H1 (cell line): ENCODE data around the gene SMYD3. TPM values are rescaled to one million over a fixed set of nuclear protein-coding genes. Genes with fewer than 3 reads are reported as not detected.

Experiments used
- CTCF ChIA-PET: fragments of 300-600 bp; sonication (Branson Sonifier 250); formaldehyde crosslinking; loops from one replicate; lab custom pipeline; 2021; ENCODE audit not compliant: partially characterized antibody; lab: Charles Lee
- POLR2A ChIA-PET: fragments of 300-600 bp; sonication (Branson Sonifier 250); formaldehyde crosslinking; loops from one replicate; lab custom pipeline; 2021; ENCODE audit warnings: inconsistent platforms; ENCODE audit not compliant: partially characterized antibody; lab: Charles Lee
- DNase-seq, 2 experiments: peaks; one replicate each; pipeline versions ENCODE4 v3.0.0 to v3.0.0-alpha.2; 2010 to 2022; ENCODE audit warnings: low spot score in 2 of 2, low read depth in 1 of 2, mixed read lengths in 1 of 2
- FAIRE-seq: peaks from 2 replicates; lab custom pipeline; 2011; peaks lifted over from hg19 to GRCh38; lab: Jason Lieb, UNC
- H2AFZ ChIP-seq: 2 replicates; pipeline ENCODE4 v1.8.1; 2012; ENCODE audit warnings: low read length, inconsistent platforms
- H2AK5ac ChIP-seq: 2 replicates; pipeline ENCODE4 v1.6.1; 2013; ENCODE audit warnings: low read depth, low read length
- H2BK120ac ChIP-seq: replicated peaks from 2 replicates; pipeline ENCODE3; 2013; ENCODE audit warnings: low read depth, low read length, inconsistent platforms
- H2BK12ac ChIP-seq: 2 replicates; pipeline ENCODE4 v1.6.1; 2013; ENCODE audit warnings: low read depth, low read length
- H2BK15ac ChIP-seq: 2 replicates; pipeline ENCODE4 v1.6.1; 2013; ENCODE audit warnings: low read length
- H2BK20ac ChIP-seq: 2 replicates; pipeline ENCODE4 v1.6.1; 2013; ENCODE audit warnings: low read length
- H2BK5ac ChIP-seq: 2 replicates; pipeline ENCODE4 v1.6.1; 2013; ENCODE audit warnings: low read depth, low read length
- H3K14ac ChIP-seq: 2 replicates; pipeline ENCODE4 v1.6.1; 2013; ENCODE audit warnings: inconsistent platforms; ENCODE audit not compliant: insufficient read length
- H3K18ac ChIP-seq: 2 replicates; pipeline ENCODE4 v1.6.1; 2013; ENCODE audit warnings: low read length; ENCODE audit errors: extremely low read depth
- H3K23ac ChIP-seq: 2 replicates; pipeline ENCODE4 v1.6.1; 2013; ENCODE audit warnings: inconsistent platforms; ENCODE audit not compliant: insufficient read length
- H3K23me2 ChIP-seq: 2 replicates; pipeline ENCODE4 v1.6.1; 2013; ENCODE audit warnings: low read depth, low read length
- H3K27ac ChIP-seq: 2 replicates; pipeline ENCODE4 v1.6.1; 2011; ENCODE audit warnings: low read depth, low read length, inconsistent platforms
- H3K27me3 ChIP-seq, 4 experiments: replicated peaks in 1 of 4; 1 replicate in 1 of 4; 2 replicates in 3 of 4; pipeline versions ENCODE4 v1.6.1 to v1.8.1; 2011 to 2013; ENCODE audit warnings: low read length in 3 of 4, mild to moderate bottlenecking in 3 of 4, inconsistent platforms in 2 of 4, mixed read lengths in 2 of 4, moderate library complexity in 1 of 4; ENCODE audit not compliant: control insufficient read depth in 3 of 4, insufficient read depth in 3 of 4; ENCODE audit errors: extremely low read depth in 1 of 4
- H3K36me3 ChIP-seq, 4 experiments: 2 replicates each; pipeline versions ENCODE4 v1.6.1 to v1.8.1; 2011 to 2013; ENCODE audit warnings: mild to moderate bottlenecking in 4 of 4, low read length in 3 of 4, moderate library complexity in 2 of 4, control low read depth in 1 of 4, inconsistent platforms in 1 of 4; ENCODE audit not compliant: insufficient read depth in 4 of 4, control insufficient read depth in 2 of 4
- H3K4ac ChIP-seq: replicated peaks from 2 replicates; pipeline ENCODE3; 2013; ENCODE audit warnings: low read length, low read depth, mixed read lengths, inconsistent platforms; ENCODE audit not compliant: insufficient read length
- H3K4me1 ChIP-seq, 4 experiments: replicated peaks in 1 of 4; 1 replicate in 1 of 4; 2 replicates in 3 of 4; pipeline versions ENCODE4 v1.6.1 to v1.8.1; 2011 to 2013; ENCODE audit warnings: low read length in 3 of 4, inconsistent platforms in 2 of 4, mixed read lengths in 1 of 4; ENCODE audit not compliant: insufficient read depth in 4 of 4, control insufficient read depth in 3 of 4
- H3K4me2 ChIP-seq, 2 experiments: 2 replicates each; pipeline versions ENCODE4 v1.6.1 to v1.8.1; 2011 to 2013; ENCODE audit warnings: low read depth in 2 of 2, low read length in 2 of 2, control low read depth in 1 of 2, inconsistent platforms in 1 of 2, mild to moderate bottlenecking in 1 of 2; ENCODE audit not compliant: insufficient read depth in 1 of 2
- H3K4me3 ChIP-seq, 4 experiments: fragments of 200-600, 300-600 bp in 1 of 4; sonication (generic), shearing (Covaris generic), sonication (Bioruptor Twin) in 1 of 4; 2 replicates each; pipeline versions ENCODE4 v1.5.1 to v1.8.1; 2011 to 2016; ENCODE audit warnings: low read length in 4 of 4, low read depth in 3 of 4, control low read depth in 2 of 4, inconsistent platforms in 2 of 4, mild to moderate bottlenecking in 2 of 4, mixed read lengths in 1 of 4, moderate library complexity in 1 of 4; ENCODE audit not compliant: insufficient read depth in 2 of 4; ENCODE audit errors: extremely low read depth in 1 of 4
- H3K56ac ChIP-seq: replicated peaks from 2 replicates; pipeline ENCODE3; 2013; ENCODE audit warnings: low read depth, mild to moderate bottlenecking, mixed read lengths, low read length, inconsistent platforms; ENCODE audit not compliant: insufficient read length
- H3K79me1 ChIP-seq: 2 replicates; pipeline ENCODE4 v1.6.1; 2013; ENCODE audit warnings: low read depth, low read length, control low read depth
- H3K79me2 ChIP-seq, 2 experiments: 2 replicates each; pipeline versions ENCODE4 v1.6.1 to v1.8.1; 2012 to 2013; ENCODE audit warnings: low read length in 2 of 2, mild to moderate bottlenecking in 2 of 2, inconsistent platforms in 1 of 2; ENCODE audit not compliant: insufficient read depth in 2 of 2, control insufficient read depth in 1 of 2
- H3K9ac ChIP-seq, 4 experiments: replicated peaks in 1 of 4; 1 replicate in 1 of 4; 2 replicates in 3 of 4; pipeline versions ENCODE4 v1.6.1 to v1.8.1; 2011 to 2013; ENCODE audit warnings: low read depth in 3 of 4, low read length in 3 of 4, control low read depth in 2 of 4, mild to moderate bottlenecking in 2 of 4, moderate library complexity in 2 of 4, inconsistent platforms in 1 of 4; ENCODE audit errors: extremely low read depth in 1 of 4
- H3K9me3 ChIP-seq, 2 experiments: 2 replicates each; pipeline versions ENCODE4 v1.6.1 to v1.8.1; 2012 to 2013; ENCODE audit warnings: mild to moderate bottlenecking in 2 of 2, moderate library complexity in 2 of 2, control low read depth in 1 of 2, inconsistent platforms in 1 of 2, low read depth in 1 of 2, low read length in 1 of 2, mixed read lengths in 1 of 2; ENCODE audit not compliant: insufficient read depth in 2 of 2
- H4K20me1 ChIP-seq, 2 experiments: replicated peaks in 1 of 2; 2 replicates each; pipeline versions ENCODE3 to v1.8.1; 2011 to 2013; ENCODE audit warnings: inconsistent platforms in 2 of 2, low read length in 2 of 2, mild to moderate bottlenecking in 1 of 2; ENCODE audit not compliant: insufficient read depth in 2 of 2, control insufficient read depth in 1 of 2
- H4K5ac ChIP-seq: 2 replicates; pipeline ENCODE4 v1.6.1; 2013; ENCODE audit warnings: low read length, low read depth, mixed read lengths, inconsistent platforms; ENCODE audit not compliant: insufficient read length
- H4K8ac ChIP-seq: 2 replicates; pipeline ENCODE4 v1.8.0; 2013; ENCODE audit warnings: mild to moderate bottlenecking, moderate library complexity, low read length, inconsistent platforms; ENCODE audit not compliant: insufficient read depth; ENCODE audit errors: extremely low read depth
- H4K91ac ChIP-seq: replicated peaks from 2 replicates; pipeline ENCODE3; 2013; ENCODE audit warnings: low read length, mixed read lengths, inconsistent platforms; ENCODE audit not compliant: insufficient read length
- ASH2L ChIP-seq: fragments of 200-600, 300-600 bp; sonication (generic); IDR thresholded peaks from one replicate; pipeline ENCODE4 v1.7.1; 2017; ENCODE audit warnings: low read length
- ATF3 ChIP-seq: IDR thresholded peaks from 2 replicates; pipeline ENCODE4 v1.6.1; 2011; ENCODE audit warnings: low read depth, mild to moderate bottlenecking, low read length; ENCODE audit not compliant: insufficient read depth
- BACH1 ChIP-seq: IDR thresholded peaks from 2 replicates; pipeline ENCODE4 v1.6.1; 2012; ENCODE audit warnings: low read length, improper control_type of control experiment
- BRCA1 ChIP-seq: IDR thresholded peaks from 2 replicates; pipeline ENCODE4 v1.6.1; 2012; ENCODE audit warnings: low read depth, low read length, improper control_type of control experiment
- CEBPB ChIP-seq: IDR thresholded peaks from 2 replicates; pipeline ENCODE4 v1.6.1; 2012; ENCODE audit warnings: low read depth, low read length
- CHD1 ChIP-seq: IDR thresholded peaks from 2 replicates; pipeline ENCODE4 v1.6.1; 2012; ENCODE audit warnings: low read depth, low read length, improper control_type of control experiment
- CTBP2 ChIP-seq: IDR thresholded peaks from 2 replicates; pipeline ENCODE4 v1.7.0; 2011; ENCODE audit warnings: borderline replicate concordance, mild to moderate bottlenecking, moderate library complexity, mixed read lengths, low read length; ENCODE audit not compliant: insufficient read depth, insufficient read length
- EP300 ChIP-seq, 2 experiments: IDR thresholded peaks; 1 replicate in 1 of 2; 2 replicates in 1 of 2; pipeline ENCODE4 v1.6.1; 2011 to 2012; ENCODE audit warnings: low read depth in 2 of 2, low read length in 2 of 2, mild to moderate bottlenecking in 2 of 2, borderline replicate concordance in 1 of 2, inconsistent platforms in 1 of 2, moderate library complexity in 1 of 2
- HDAC6 ChIP-seq: IDR thresholded peaks from one replicate; pipeline ENCODE4 v1.7.1; 2012; ENCODE audit warnings: low read depth, mild to moderate bottlenecking, inconsistent platforms, low read length, moderate library complexity
- POLR2A ChIP-seq, 2 experiments: IDR thresholded peaks; 1 replicate in 1 of 2; 2 replicates in 1 of 2; pipeline ENCODE4 v1.6.1; 2011; ENCODE audit warnings: low read depth in 2 of 2, low read length in 2 of 2, mild to moderate bottlenecking in 2 of 2; ENCODE audit errors: control extremely low read depth in 1 of 2
- RNF2 ChIP-seq: fragments of 200-900, 300-1000 bp; sonication (generic); IDR thresholded peaks from 2 replicates; pipeline ENCODE4 v1.7.1; 2016; ENCODE audit warnings: borderline replicate concordance, low read depth, mild to moderate bottlenecking, antibody characterized with exemption, low read length; ENCODE audit not compliant: poor library complexity, severe bottlenecking; ENCODE audit errors: missing control alignments
- SIX5 ChIP-seq: IDR thresholded peaks from 2 replicates; pipeline ENCODE4 v1.6.1; 2011; ENCODE audit warnings: mild to moderate bottlenecking, low read depth, low read length
- TAF1 ChIP-seq: IDR thresholded peaks from 2 replicates; pipeline ENCODE4 v1.6.1; 2011; ENCODE audit warnings: mild to moderate bottlenecking, low read depth, low read length
- TAF7 ChIP-seq: optimal IDR thresholded peaks from 2 replicates; pipeline ENCODE3; 2011; ENCODE audit warnings: low read depth, mild to moderate bottlenecking, inconsistent platforms, low read length, moderate library complexity, borderline replicate concordance
- WGBS, 2 experiments: shearing (Covaris generic) in 1 of 2; methylation state at CpG; one replicate each; pipeline versions ENCODE4 v1.1.6 to v1.1.7; 2013 to 2015; ENCODE audit warnings: low lambda C conversion rate in 2 of 2, mixed read lengths in 2 of 2, inconsistent platforms in 1 of 2, low coverage in 1 of 2, missing lambda C conversion rate in 1 of 2; ENCODE audit not compliant: insufficient replicate concordance in 2 of 2, insufficient coverage in 1 of 2, insufficient read length in 1 of 2; ENCODE audit errors: extremely low coverage in 1 of 2, missing lambda C conversion rate in 1 of 2; 5-methylcytosine and 5-hydroxymethylcytosine counted together
- polyA plus RNA-seq, 7 experiments: library from polyadenylated mRNA; depleted of rRNA in 3 of 7; stranded (reverse) in 5 of 7; unstranded in 2 of 7; fragments of >200 nt in 5 of 7; fragments of 200-250 nt in 2 of 7; gene quantifications; 1 replicate in 5 of 7; 2 replicates in 1 of 7; 4 replicates in 1 of 7; pipeline versions ENCODE4 v1.2.1 to v1.2.3, GENCODE V29; 2011 to 2013; ENCODE audit warnings: missing spikeins in 2 of 7, mixed read lengths in 2 of 7
- total RNA-seq: library from RNA; stranded (reverse); fragmentation: NEBNext Ultra II Directional; extraction: Animal tissue kit (Norgen Biotek cat#: 25700); gene quantifications from 2 replicates; pipeline ENCODE4 v1.2.1, GENCODE V29; 2021

SMYD3 gene
- total and polyA plus RNA-seq, 2 of the 8 experiments (the other 6 are each of a cell fraction or from before 2014, with no cell fraction given) = 17.3 to 25.4 TPM

- Histone ChIP-seq H3K4me2 (no peak overlapping the region), H3K36me3 (no peaks in the 10 kb centered on the region), H3K23ac (no peak overlapping the region), H2BK12ac (no peak overlapping the region), H4K20me1 (no peaks in the 10 kb centered on the region), H2BK15ac (no peak overlapping the region), H3K27me3 (no peaks in the 10 kb centered on the region), H3K9me3 (peaks cover 6% of the 10 kb centered on the region in 2 experiments; a peak in 2 of 4 replicates), H4K91ac (no peak overlapping the region), H3K14ac (no peak overlapping the region), H3K79me2 (no peaks in the 10 kb centered on the region), H3K18ac (no peak overlapping the region), H3K4me1 (peaks cover 0 to 5% (median 1%) of the 10 kb centered on the region in 4 experiments; a peak in 2 of 7 replicates), H4K5ac (no peak overlapping the region), H3K9ac (no peak overlapping the region), H2BK5ac (no peak overlapping the region), H4K8ac (no peak overlapping the region), H3K79me1 (no peaks in the 10 kb centered on the region), H3K4me3 (no peak overlapping the region), H3K56ac (no peak overlapping the region), H3K27ac (no peak overlapping the region), H2AFZ (no peak overlapping the region), H2BK20ac (no peak overlapping the region), H2AK5ac (no peak overlapping the region), H3K4ac (no peak overlapping the region), H2BK120ac (no peak overlapping the region), H3K23me2 (no peaks in the 10 kb centered on the region)
- CTCF ChIA-PET = interaction anchor here (1.3 kb wide), 1 partner anchor 10 kb away, joined by 4 read pairs; no protein-coding TSS in a partner anchor
- DNase-seq (no peak), FAIRE-seq (no peak)
- 93% methylated on average over 5 of the region's 5 CpGs; no CpG with 5 or more reads in 1 of the 2 experiments for WGBS, 2 experiments
- POLR2A ChIA-PET = interaction anchor here (0.6 kb wide), 1 partner anchor 48 kb away, joined by 3 read pairs; no protein-coding TSS in a partner anchor
- no peak for TF ChIP-seq CEBPB
- no peak for TF ChIP-seq ASH2L
- TF ChIP-seq BACH1 = no peak
- no peak for TF ChIP-seq TAF1
- TF ChIP-seq TAF7 = no peak
- TF ChIP-seq HDAC6 = no peak
- TF ChIP-seq SIX5 = no peak
- no peak for TF ChIP-seq BRCA1
- TF ChIP-seq CTBP2 = no peak
- no peak for TF ChIP-seq CHD1
- TF ChIP-seq ATF3 = no peak
- no peak for TF ChIP-seq RNF2
- no peak for TF ChIP-seq EP300 (IDR thresholded peaks at IDR 0.05; ENCODE audit: borderline replicate concordance in 1 of 2, low read depth in 2 of 2, low read length in 2 of 2)
- no peak for TF ChIP-seq POLR2A (IDR thresholded peaks at IDR 0.05; ENCODE audit: control extremely low read depth in 1 of 2, low read depth in 2 of 2, low read length in 2 of 2)
These were observed 400.7 kb downstream of the SMYD3 start for GRCh38 chr1:246106342-246106763.
